ENCODE data around the gene TTC33. TPM values are rescaled to one million over a fixed set of nuclear protein-coding genes. Genes with fewer than 3 reads are reported as not detected.

The TTC33 gene
- total and polyA plus RNA-seq, 2 of the 13 experiments (the other 11 are each of a cell fraction or from before 2014, with no cell fraction given): 4.5 to 20.0 TPM

- no peaks in the 10 kb centered on the region for H4K20me1 ChIP-seq (ENCODE audit: insufficient read depth, low read length)
- no peaks in the 10 kb centered on the region for H3K36me3 ChIP-seq (replicated peaks in 1 of 2; ENCODE audit: control insufficient read depth in 1 of 2, insufficient read depth in 2 of 2, low read length in 2 of 2)
- no peak for ATAC-seq
- BruUV-seq (replicated peaks): no TSS peak
- no peak for DNase-seq (ENCODE audit: low spot score)
- H3K4me3 ChIP-seq (replicated peaks in 1 of 3; ENCODE audit: insufficient read depth in 1 of 3, low read depth in 2 of 3, low read length in 3 of 3): no peak overlapping the region
- intact Hi-C loops (cut with micrococcal nuclease; ENCODE audit: unreplicated experiment): no loop called here
- ChIA-PET POLR2A (no interaction called here), CTCF (ENCODE audit: low intra/inter-chr PET ratio, low total read pairs) (no interaction called here)
- FAIRE-seq: no peak
- no peaks in the 10 kb centered on the region for H3K79me2 ChIP-seq (ENCODE audit: insufficient read depth, low read length)
- TF ChIP-seq EP300 (IDR thresholded peaks at IDR 0.05; ENCODE audit: low read depth in 2 of 2, low read length in 2 of 2) (no peak), EP300 (CRISPR knock-in tag; IDR thresholded peaks at IDR 0.05; ENCODE audit: borderline replicate concordance) (no peak), ZNF343 (CRISPR knock-in tag; IDR thresholded peaks at IDR 0.05) (no peak), TEF (CRISPR knock-in tag; IDR thresholded peaks at IDR 0.05) (no peak), E2F5 (CRISPR knock-in tag; conservative IDR thresholded peaks at IDR 0.05) (no peak), SOX5 (CRISPR knock-in tag; IDR thresholded peaks at IDR 0.05; ENCODE audit: borderline replicate concordance) (no peak)
- H3K27me3 ChIP-seq (ENCODE audit: control insufficient read depth in 1 of 2, insufficient read depth in 2 of 2, low read length in 2 of 2): no peaks in the 10 kb centered on the region; a peak in 1 of 5 replicates
- no peak overlapping the region for H2AFZ ChIP-seq (ENCODE audit: low read length)
- H3K9me3 ChIP-seq (ENCODE audit: low read length): no peaks in the 10 kb centered on the region
- no peak overlapping the region for H3K27ac ChIP-seq (ENCODE audit: extremely low read length, insufficient read depth, low read length)
- in situ Hi-C loops (cut with HindIII; ENCODE audit: extremely low pct_ligation_motif_present, low pct_unique_long_range_greater_than_20kb): no loop called here
- H3K4me2 ChIP-seq (ENCODE audit: low read depth, low read length): no peak overlapping the region
- no peak overlapping the region for H3K9ac ChIP-seq (ENCODE audit: insufficient read depth, low read depth, low read length)
- H3K4me1 ChIP-seq (ENCODE audit: insufficient read depth, low read length): no peaks in the 10 kb centered on the region
Measured at GRCh38 chr5:40667161-40667663, 88.5 kb downstream of the TTC33 start.

- POLR2A ChIA-PET: no interaction called here
- Histone ChIP-seq H3K36me3 (replicated peaks in 1 of 2; ENCODE audit: control insufficient read depth in 1 of 2, insufficient read depth in 2 of 2, low read length in 2 of 2) (no peaks in the 10 kb centered on the region), H2AFZ (ENCODE audit: low read length) (no peak overlapping the region), H3K79me2 (ENCODE audit: insufficient read depth, low read length) (no peaks in the 10 kb centered on the region), H3K4me3 (replicated peaks in 1 of 3; ENCODE audit: insufficient read depth in 1 of 3, low read depth in 2 of 3, low read length in 3 of 3) (no peak overlapping the region), H3K27ac (ENCODE audit: extremely low read length, insufficient read depth, low read length) (no peak overlapping the region), H3K4me1 (ENCODE audit: insufficient read depth, low read length) (no peaks in the 10 kb centered on the region), H3K9ac (ENCODE audit: insufficient read depth, low read depth, low read length) (no peak overlapping the region), H3K4me2 (ENCODE audit: low read depth, low read length) (no peak overlapping the region), H3K9me3 (ENCODE audit: low read length) (no peaks in the 10 kb centered on the region), H3K27me3 (ENCODE audit: control insufficient read depth in 1 of 2, insufficient read depth in 2 of 2, low read length in 2 of 2) (no peaks in the 10 kb centered on the region; a peak in 1 of 5 replicates), H4K20me1 (ENCODE audit: insufficient read depth, low read length) (no peaks in the 10 kb centered on the region)
- intact Hi-C loops (cut with micrococcal nuclease; ENCODE audit: unreplicated experiment) (no loop called here), in situ Hi-C loops (cut with HindIII; ENCODE audit: extremely low pct_ligation_motif_present, low pct_unique_long_range_greater_than_20kb) (no loop called here)
- ATAC-seq (no peak), DNase-seq (ENCODE audit: low spot score) (no peak), FAIRE-seq (no peak)
- no TSS peak for BruUV-seq (replicated peaks)
- no peak for TF ChIP-seq ZNF660 (CRISPR knock-in tag; IDR thresholded peaks at IDR 0.05; ENCODE audit: borderline replicate concordance, low read depth)
- TF ChIP-seq ZEB1 (IDR thresholded peaks at IDR 0.05; ENCODE audit: insufficient replicate concordance, low read depth): no peak
- TF ChIP-seq ZNF616 (CRISPR knock-in tag; IDR thresholded peaks at IDR 0.05; ENCODE audit: low read depth): no peak
- no peak for TF ChIP-seq ZNF772 (CRISPR knock-in tag; IDR thresholded peaks at IDR 0.05)
- no peak for TF ChIP-seq HBP1 (CRISPR knock-in tag; IDR thresholded peaks at IDR 0.05; ENCODE audit: low read depth)
- no peak for TF ChIP-seq ZNF34 (CRISPR knock-in tag; IDR thresholded peaks at IDR 0.05; ENCODE audit: borderline replicate concordance)
- no peak for TF ChIP-seq SRSF9 (IDR thresholded peaks at IDR 0.05; ENCODE audit: borderline replicate concordance, insufficient read depth, low read depth, low read length, poor library complexity, severe bottlenecking)
- no peak for TF ChIP-seq TGIF2 (CRISPR knock-in tag; IDR thresholded peaks at IDR 0.05)
- CTCF ChIA-PET (ENCODE audit: low intra/inter-chr PET ratio, low total read pairs): no interaction called here
- 0% methylated on average over 1 of the region's 1 CpG for WGBS (ENCODE audit: low lambda C conversion rate)
Measured at GRCh38 chr5:40666657-40667056, 89.1 kb downstream of the TTC33 start.
